LNCaP clone FGC (cell line): ENCODE results near the gene NGFR.

Experiments used
- DNase-seq: peaks from one replicate; pipeline ENCODE4 v3.0.0-alpha.2; 2011; ENCODE audit warnings: low read depth
- H3K4me3 ChIP-seq: 2 replicates; pipeline ENCODE4 v1.5.1; 2011; ENCODE audit warnings: mild to moderate bottlenecking, low read depth, low read length, control low read depth
- CTCF ChIP-seq: IDR thresholded peaks from 2 replicates; pipeline ENCODE4 v1.5.1; 2012; ENCODE audit warnings: mild to moderate bottlenecking; ENCODE audit not compliant: control insufficient read depth, insufficient read depth; ENCODE audit errors: extremely low read depth

Gene NGFR

DNA sequence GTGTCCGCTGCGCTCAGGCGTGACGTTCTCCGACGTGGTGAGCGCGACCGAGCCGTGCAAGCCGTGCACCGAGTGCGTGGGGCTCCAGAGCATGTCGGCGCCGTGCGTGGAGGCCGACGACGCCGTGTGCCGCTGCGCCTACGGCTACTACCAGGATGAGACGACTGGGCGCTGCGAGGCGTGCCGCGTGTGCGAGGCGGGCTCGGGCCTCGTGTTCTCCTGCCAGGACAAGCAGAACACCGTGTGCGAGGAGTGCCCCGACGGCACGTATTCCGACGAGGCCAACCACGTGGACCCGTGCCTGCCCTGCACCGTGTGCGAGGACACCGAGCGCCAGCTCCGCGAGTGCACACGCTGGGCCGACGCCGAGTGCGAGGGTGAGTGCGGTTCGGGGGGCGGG, 11.2 kb downstream of the NGFR start:
- no peak for TF ChIP-seq CTCF
- no peak for DNase-seq
- H3K4me3 ChIP-seq, result no peak overlapping the region

DNA sequence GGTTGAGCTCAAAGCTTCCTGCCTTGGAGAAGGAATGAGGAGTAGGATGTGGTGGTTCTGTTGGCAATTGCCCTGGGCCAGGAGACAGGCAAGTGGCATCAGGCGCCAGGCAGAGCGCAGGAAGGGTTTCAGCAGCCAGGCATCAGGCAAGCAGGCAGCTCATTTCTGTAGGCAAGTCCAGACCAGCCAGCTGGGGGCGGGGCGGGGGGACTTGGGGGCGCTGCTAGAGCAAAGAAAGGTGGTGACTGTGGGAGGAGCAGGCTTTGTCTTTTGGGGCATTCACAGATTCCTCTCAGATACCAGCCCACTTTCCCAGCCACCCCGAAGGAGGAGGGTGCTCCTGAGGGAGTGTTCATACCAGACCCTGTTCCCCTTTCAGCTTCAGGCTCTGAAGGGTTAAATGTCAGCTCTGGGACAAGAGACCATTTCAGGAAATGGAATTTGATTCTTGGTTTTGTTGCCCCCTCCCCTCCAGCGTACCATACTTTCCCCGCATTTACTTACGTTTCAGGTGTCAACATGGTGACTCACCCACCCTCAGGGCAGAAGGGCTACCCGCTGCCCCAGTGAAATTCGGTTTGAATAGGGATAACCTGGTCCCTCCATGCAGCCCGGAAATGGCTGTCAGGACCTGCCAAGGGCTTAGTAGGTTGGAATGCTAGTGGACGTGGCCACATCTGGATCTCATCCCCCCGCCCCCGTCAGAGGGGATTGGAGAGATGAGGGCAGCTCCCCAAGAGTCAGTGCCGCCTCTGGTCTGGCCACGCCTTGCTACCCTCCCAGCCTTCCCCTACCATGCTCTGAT, 13.2 kb downstream of the NGFR start:
- no peak overlapping the region for H3K4me3 ChIP-seq
- no peak for TF ChIP-seq CTCF
- no peak for DNase-seq

DNA sequence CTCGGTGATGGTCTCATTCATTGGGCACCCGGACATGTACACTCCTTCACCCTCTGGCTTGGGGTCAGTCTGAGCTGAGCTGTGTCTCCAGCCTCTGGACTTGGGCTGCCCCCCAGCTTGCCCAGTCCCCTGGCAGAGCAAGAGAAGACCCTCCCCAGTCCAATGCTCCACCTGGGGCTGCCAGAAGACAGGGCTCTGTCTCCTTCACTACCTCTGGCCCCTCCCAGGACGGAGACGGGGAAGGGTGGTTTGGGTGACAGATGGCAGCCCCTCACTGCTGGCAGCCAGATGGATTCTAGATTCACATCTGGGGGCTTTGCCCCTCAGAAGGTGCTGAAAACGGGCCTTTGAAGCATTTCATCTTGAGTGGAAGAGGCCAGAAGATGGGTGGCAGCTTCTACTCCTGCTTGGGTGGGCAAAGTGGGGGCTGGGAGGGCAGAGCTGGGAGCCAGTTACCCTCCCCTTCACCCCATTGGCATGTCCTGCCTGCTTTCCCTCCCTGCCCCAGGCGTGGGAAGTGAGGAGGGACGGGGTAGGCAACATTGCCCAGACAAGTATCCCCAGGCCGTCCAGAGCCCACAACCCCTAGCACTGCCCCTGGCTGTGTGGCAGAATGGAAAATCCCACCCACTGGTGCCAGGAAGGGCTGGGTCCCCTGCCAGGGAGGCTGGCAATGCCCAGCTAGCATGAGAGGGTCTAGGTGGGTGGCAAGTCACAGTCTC, 13.9 kb downstream of the NGFR start:
- TF ChIP-seq CTCF, result no peak
- DNase-seq, result no peak
- no peak overlapping the region for H3K4me3 ChIP-seq

GRCh38 chr17:49509588-49509917, 14.5 kb downstream of the NGFR start:
- no peak for DNase-seq
- H3K4me3 ChIP-seq, result no peak overlapping the region
- TF ChIP-seq CTCF, result no peak

- TF ChIP-seq CTCF, result no peak
- DNase-seq, result no peak
- no peak overlapping the region for H3K4me3 ChIP-seq
Observed at GRCh38 chr17:49510059-49510719, 15.1 kb downstream of the NGFR start.

- no peak for DNase-seq
- TF ChIP-seq CTCF, result no peak
- H3K4me3 ChIP-seq, result no peak overlapping the region
Observed at GRCh38 chr17:49510720-49511110, 15.6 kb downstream of the NGFR start.
